OCI-M2 (cell line): Measurements from ENCODE around the gene DPYSL5.
"Not testable (repeated sequence)": the region's sequence is repeated elsewhere in the genome, so short reads cannot be mapped to it uniquely, and the experiment has no call there.

Experiments used
- DNase-seq: peaks from one replicate; lab custom pipeline; 2025; ENCODE audit not compliant: unreplicated experiment; lab: John Stamatoyannopoulos, UW

DPYSL5 gene

DNA sequence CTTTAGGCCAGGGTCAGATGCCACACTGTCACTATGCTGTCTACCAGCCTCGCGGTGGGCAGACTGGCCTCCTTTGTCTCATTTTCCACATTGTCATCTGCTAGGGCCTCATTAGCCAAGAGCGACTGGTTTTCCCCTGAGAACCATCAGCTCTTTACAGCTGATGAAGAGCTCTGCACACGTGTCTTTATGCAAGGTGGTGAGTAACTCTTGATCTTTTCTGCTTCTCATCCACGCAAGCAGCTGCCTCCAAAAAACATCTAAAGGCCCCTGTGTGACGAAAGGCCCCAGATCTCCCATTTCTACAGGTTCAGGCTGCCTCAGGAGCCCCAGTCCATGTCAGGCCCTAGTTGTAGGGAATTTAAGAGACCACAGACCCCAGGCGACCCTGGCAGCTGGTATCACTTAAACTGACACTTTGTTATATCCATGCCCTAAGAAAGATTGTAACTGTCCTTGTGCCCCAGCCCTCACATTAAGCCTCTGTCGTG, 52.9 kb downstream of the DPYSL5 start:
- no peak for DNase-seq

DNA sequence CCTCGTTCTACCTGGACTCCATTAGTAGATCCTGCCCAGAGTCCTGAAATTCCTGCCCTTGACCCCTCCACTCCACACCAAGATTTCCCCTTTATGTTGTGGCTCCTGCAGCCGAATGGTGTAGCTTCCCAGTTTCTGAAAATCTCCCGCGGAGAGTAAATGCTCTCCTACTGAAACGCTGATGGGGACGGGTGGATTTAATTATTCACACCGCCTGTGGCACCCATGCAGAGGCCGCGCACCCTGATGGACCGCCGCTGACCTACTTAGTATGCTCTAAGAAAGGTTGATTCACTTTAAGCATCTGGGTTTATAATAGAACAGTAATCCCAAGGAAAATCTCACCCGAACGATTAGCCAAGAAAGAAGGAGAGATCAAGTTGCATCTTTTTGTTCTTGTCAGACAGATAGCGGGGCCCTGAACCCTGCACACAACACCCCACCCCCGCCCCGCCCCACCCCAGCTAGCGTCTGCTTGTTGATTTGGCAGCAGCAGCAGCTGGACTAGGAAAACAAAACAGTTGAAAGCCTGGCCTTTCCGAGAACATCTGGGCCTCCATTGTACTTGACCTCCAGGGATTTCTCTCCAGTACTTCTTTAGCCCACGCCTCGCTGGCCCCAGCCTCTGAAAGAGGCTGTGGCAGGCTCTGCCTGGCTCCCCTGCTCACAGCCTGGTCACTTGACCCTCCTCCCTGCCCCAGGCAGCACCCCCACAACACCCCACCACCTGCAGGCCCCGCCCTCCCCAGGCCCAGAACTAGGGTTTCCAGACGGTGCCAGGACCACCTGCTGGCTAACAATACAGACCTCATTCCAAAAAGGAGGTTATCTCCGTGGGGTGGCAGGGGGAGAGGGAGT, 53.6 kb downstream of the DPYSL5 start:
- DNase-seq, result no peak

DNA sequence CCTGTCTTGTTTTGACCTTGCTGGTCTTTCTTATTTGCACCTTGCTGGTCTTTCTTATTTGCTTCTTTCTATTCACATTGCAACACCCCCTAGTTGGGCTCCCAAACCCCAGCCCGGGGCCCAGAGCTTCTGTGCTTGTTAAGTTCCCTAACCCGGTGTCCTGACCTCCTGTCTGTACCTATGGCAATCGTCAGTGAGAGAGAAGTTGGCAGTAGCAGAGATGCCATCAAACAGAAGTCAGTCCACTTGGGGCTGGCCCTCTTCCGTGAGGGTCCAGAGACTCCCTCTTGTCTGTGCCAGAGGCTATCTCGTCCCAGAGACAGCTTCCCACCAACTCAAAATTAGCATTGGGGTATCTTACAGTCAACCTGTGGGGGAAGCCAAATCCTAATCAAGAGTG, 55.7 kb downstream of the DPYSL5 start:
- no peak for DNase-seq

DNA sequence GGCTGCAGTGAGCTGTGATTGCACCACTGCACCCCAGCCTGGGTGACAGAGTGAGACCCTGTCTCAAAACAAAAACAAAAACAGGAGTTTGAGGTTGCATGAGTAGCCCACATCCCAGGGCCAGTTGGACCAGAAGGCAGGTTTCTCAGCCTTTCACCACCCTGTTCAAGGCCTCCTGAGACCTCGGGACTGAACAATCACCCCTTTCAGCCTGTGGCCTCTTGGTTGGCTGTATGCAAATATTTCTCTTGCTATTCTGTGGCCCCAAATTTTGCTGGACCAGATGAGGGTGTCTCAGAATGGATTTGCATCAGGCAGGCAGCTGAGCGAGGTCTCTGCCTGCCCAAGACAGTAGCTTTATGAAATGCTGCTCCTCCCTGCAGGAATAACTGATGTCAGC, 56.9 kb downstream of the DPYSL5 start:
- no peak for DNase-seq

DNA sequence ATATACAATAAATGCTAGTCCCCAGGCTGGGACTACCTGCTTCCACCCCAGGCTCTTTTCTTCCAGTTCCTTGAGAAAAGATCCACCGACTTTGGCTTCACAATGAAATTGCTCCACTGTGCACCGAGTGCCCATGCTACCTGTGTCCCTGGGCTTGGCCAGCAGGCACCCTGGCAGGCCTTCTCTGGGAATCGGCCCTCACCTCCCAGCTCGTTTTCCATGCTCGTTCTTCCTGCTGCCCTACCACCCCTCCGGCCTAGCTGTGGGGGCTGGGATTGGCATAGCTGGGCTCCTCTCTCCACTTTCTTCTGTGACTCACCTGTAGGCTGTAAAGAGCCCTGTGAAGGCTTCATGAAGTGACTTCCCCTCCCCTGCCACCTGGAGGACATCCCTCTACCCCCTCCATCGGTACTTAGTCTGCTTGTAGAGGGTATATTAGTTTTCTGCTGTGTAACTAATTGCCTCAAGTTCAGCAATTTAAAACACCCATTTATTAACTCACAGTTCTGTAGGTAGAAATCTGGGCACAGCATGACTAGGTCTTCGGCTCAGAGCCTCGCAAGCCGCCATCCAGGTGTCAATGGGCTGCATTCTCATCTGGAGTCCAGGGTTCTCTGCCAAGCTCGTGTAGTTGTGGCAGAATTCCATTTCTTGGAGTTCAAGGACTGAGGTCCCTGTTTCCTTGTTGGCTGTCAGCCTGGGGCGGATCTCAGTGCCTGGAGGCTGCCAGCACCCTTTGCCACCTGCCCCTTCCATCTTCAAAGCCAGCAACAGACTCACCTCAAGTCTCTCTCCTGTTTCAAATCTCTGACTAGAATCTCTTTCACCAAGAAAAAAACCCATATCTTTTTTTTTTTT, 57.6 kb downstream of the DPYSL5 start:
- DNase-seq, result no peak

DNA sequence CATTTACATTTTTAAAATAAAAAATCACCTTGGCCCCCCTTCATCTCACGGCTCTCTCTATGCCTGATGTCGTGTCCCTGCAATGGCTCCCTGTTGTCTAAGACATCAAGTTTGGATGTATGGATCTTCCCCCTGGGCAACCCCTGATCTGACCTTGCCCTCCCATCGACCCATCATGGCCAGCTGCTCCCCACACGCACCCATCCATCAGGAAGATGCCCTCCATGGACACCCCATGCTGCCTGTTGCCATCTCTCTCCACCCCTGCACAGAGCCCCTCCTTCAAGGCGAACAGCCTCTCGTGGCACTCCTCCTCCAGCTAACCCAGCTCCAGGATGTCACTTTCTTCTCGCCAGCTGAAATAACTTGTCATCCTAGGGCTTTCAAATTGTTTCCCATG, 59.5 kb downstream of the DPYSL5 start:
- DNase-seq, result no peak

DNA sequence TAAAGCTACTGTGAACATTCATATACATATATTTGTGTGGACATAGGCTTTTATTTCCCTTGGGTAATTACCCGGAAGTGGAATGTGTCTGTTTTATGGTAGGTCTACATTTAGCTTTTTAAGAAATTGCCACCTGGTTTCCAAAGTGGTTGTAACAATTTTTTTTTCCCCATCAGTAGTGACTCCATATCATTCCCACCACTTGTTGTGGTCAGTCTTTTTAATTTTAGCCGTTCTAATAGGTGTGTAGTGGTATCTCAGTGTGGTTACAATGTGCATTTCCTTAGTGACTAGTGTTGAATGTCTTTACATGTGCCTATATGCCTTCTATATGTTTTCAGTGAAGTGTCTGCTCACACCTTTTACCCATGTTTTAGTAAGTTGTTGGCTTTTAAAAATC, 62.2 kb downstream of the DPYSL5 start:
- no peak for DNase-seq

DNA sequence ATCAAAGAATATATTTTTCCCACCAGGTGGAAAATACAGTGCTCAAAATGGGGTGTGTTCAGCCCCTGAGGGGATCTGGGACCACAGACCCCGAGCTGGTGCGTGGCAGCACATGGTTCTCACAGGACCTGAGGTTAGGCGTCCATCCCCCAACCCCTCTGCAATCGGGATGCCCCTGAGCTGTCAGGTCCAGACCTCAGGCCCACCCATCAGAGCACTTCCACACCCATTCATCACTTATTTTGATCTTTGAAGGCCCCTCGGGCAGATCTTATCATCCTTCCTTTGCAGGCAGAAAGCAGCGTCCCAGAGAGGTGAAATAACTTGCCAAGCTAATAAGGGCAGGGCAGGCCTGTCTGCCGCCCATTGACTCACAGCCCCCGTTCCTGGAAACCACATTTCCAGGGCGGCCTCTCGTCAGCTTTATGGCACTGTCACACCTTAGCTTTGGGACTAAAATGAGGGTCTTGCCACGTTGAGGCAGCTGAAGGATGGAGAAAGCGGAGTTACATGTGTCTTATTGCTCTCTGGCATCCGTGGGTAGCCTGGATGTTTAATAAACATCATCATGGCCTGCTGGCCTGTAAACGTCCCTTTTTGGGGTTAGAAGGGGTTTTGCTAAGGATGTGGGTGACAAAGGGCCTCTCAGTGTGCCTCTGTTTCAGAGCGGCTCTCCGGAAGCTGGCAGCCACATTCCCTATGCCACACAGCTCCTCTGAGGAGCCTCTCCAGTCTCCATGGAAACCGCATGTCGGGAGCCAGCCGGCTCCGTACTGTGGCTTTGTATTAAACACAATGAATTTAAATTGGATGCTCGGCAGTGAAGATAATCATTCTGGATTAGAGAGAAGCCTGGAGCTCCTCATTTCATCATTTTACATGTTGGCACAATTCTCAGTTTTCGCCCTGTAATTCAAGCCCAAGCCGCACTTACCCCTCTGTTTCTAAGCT, 64.3 kb downstream of the DPYSL5 start:
- no peak for DNase-seq

DNA sequence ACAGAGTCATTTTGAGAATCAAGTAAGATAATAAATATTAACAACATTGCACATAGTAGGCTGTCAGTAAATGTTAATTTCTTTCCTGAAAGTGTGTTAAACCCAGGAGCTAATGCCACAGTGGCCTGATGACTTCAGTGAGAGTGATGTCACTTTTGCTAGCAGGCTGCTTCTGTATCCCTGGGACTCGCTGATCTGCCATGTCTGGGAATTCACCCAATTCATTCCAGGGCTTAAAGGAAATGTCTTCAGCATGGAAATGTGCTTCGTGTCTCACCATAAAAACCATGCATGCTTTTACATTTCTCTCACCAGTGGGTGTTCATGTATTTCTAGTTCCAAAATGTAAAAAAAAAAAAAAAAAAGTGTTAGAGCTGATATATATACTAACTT, 65.7 kb downstream of the DPYSL5 start:
- no peak for DNase-seq

DNA sequence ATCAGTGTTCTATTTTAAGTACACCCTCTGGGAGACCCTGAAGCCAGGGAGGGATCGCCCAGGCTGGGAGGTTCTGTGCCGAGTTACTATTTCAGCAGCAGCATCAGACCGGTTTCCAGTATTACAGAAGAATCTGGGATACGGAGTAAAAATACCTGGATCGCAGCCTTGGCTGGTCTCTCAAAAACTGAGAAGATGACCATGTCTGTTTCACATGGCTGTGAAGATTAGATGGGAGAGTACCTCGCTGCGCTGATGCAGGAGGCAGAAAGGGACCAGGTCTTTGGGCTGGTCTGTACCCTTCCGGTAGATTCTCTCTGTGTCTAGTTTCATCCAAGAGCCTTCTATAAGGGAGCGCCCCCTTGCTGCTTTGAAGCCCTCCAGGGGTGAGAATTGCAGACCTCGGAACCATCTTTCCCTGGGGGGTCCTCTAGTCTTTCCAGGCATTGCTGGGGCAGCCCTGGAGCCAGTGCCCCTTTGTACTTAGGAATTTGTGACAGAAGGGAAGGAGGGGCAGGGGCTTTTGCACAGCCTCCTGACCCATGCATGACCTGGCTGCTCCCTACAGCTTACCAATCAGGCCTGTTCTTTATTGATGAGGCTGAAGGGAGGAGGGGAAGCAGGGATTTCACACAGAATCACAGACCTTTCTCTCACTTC, 66.2 kb downstream of the DPYSL5 start:
- DNase-seq, result no peak

DNA sequence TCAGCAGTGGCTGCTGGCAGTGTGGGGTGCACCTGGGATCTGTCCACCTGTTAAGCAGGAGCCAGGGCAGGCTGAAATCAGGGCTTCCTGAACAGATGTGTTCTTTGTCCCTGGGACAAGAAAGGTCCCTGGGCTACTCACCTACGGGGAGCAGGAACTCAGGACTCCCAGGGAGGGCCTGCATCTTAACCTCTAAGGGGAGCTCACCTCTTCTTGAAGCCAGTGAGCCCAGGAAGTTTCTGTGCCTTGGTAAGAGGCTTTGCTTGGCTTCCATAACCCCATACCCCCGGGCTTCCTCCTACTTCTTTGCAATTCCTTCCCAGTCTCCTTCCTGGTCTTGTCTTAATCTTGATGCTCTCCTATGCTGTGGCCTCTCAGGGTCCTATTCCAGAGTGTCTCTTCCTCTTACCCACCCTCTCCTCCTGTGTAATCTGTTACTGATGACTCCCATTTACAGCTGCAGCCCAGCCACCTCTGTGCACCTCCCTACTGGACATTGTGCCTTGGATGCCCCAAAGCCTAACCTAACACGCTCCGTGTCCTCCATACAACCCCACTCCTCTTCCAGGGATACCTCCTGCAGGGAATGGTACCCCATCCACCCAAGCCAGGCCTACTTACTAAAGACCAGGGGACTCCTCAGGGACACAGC, 66.9 kb downstream of the DPYSL5 start:
- DNase-seq, result no peak

DNA sequence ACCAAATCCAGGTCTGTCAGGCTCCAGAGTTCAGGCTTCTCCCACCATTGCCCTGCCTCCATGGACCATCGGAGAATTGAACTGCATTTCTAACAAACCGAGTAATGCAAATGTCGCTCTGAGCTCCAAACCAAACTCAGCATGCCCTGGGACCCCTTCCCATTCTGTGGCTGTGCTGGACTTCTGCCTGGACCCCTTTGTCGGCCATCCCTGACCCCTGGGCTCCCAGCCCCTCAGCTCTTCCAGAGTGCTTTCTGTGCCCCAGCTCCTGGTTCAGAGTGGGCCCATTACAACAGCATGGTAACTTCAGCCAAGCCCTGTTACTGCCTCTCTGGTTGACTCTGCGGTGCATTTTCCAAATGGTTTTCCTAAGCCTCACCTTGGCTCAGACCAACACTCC, 67.4 kb downstream of the DPYSL5 start:
- DNase-seq, result no peak

DNA sequence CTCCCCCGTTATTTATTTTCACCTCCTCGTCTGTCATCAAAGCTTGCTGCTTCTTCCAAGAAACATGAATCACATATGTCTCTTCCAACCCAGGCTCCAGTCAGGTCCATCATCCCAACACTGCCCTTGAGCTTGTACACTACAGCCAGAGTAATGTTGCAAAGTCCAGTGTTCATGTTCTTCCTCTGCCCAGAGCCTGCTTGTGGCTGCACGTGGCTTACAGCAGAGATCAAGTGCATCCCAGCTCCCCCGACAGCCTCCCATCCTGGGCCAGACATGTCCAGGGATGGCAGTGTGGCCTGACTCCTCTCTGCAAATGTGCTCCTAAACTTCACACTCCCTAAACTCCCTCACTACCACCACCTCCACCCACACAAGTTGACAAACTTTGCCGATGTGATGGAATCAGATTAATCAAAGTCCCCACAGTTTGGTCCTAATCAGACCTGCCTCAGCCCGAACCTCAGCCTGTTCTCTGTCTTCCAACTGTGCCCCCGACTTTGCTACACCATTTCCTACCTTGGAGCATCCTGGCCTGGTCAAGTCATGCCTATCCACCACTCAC, 68.3 kb downstream of the DPYSL5 start:
- no peak for DNase-seq

DNA sequence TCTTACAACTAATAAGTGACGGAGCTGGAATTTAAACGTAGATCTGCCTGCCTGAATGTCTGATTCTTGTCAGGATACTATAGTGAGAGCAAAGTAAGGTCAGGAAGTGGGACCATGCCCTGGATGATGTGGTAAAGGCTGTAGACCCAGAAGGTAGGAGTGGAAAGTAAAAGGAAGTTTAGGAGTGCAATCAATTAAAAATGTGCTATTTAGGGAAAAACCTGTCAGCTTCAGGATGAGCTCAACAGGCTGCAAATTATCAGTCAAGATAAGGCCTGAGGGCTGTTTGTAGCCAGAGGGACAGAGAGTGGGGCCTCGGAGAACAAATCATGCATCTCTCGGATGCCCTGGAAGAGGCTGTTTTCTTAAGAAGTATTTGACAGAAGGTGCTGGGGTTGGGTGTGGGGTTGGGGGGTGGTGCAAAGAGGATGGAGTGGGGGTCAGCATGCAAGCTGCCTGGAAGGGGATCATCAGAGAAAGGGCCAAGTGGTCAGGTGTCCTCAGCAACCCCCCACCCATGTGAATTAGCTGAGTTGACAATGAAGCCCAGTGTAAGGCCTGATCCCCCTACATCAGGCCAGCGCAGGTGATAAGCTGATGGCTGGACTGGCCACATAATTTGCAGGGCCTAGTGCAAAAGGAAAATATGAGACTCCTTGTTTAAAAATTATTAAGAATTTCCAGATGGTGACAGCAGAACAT, 69.4 kb downstream of the DPYSL5 start:
- no peak for DNase-seq

DNA sequence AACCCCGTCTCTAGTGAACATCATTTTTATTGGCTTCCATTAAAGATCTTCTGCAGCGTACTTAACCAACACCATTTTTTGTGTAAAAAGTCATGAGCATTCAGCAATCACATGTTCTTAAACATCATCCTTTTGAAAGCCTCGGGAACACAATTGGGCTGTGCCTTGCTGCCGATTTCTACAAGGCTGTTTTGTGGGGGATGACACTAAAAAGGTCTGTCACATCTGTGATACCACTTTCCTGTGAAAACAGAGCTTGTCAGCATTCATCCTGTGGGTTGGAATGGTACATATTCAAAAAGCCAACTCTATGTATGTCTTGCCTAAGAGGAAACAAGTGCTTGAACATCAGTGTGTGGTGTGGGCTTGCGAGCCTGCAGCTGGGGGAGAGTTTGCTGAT, 73.4 kb downstream of the DPYSL5 start:
- no peak for DNase-seq

DNA sequence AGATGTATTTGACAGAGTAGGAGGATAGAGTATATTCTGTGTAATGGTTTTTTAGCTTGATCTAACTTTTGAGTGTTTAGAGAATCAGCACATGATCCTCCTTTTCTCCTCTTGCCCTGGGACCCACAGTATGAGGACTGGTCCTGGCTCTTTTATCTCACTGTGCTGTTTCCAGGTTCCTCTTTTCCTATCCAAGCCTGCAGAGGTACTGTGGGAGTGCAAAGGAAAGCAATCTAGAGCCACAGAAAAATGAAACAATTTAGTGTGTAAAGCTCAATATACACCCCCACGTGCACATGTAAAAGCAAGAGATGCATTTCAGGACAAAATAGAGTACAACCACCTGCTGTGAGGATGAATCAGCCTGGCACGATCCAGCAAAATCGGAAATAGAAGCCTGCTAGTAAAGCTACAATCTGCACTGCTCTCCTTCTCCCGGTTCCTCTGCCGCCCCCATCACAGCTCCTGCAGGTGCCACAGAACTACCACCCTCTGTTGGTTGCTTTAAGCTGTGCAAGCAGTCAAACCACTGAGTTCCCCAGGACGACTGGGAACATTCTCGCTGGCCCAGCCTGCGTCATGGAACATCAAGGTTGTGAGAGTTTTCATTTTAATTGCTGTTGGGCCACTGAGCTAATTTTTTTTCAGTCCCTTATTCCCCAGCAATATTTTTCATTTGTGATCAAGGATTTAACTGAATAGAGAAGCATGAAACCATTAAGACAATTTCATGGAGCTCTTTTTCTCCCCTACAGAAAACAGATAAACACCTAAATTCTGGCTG, 74.7 kb downstream of the DPYSL5 start:
- no peak for DNase-seq

DNA sequence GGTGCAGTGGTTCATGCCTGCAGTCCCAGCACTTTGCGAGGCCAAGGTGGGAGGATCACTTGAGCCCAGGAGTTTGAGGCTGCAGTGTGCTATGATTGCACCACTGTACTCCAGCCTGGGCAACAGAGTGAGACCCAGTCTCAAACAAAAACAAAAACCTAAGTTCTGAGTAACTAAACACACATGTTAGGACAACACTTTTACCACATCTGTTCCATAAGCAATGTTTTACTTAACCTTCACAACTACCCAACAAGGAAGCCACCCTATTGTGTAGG, 75.2 kb downstream of the DPYSL5 start:
- DNase-seq, result not testable (repeated sequence)

DNA sequence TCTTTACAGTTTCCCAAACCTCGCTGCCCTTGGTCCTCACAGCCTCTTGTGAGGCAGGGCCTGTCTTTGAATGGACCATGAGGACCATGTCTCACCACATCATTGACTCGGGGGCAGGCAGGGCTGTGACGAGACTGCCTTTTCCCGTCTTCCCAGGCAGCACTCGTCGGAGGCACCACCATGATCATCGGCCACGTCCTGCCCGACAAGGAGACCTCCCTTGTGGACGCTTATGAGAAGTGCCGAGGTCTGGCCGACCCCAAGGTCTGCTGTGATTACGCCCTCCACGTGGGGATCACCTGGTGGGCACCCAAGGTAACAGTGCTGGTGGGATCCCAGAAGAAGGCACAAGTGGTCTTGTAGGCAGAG, 76.8 kb downstream of the DPYSL5 start:
- no peak for DNase-seq
